Fibroblast of villous mesenchyme (primary cell): ENCODE results near the gene BTBD9. TPM values are rescaled to one million over a fixed set of nuclear protein-coding genes. Genes with fewer than 3 reads are reported as not detected.

Experiments
- DNase-seq: peaks from one replicate; pipeline ENCODE4 v3.0.0-alpha.2; 2010; ENCODE audit warnings: low read depth
- H3K4me3 ChIP-seq: 2 replicates; pipeline ENCODE4 v1.5.1; 2011; ENCODE audit warnings: low read depth, mild to moderate bottlenecking, low read length
- CTCF ChIP-seq: IDR thresholded peaks from 2 replicates; pipeline ENCODE4 v1.5.1; 2012; ENCODE audit warnings: low read depth, mild to moderate bottlenecking, low read length; ENCODE audit not compliant: insufficient read depth
- total RNA-seq: library from RNA; depleted of rRNA; stranded (reverse); fragments of >200 nt; gene quantifications from 2 replicates; pipeline ENCODE4 v1.2.3, GENCODE V29; 2012

Gene BTBD9
- total RNA-seq, 1 donor, result 12.1 TPM

- DNase-seq, result no peak
- no peak for TF ChIP-seq CTCF
Measured at GRCh38 chr6:38174806-38175495, 464.8 kb downstream of the BTBD9 start.

GRCh38 chr6:38174315-38174714 lies 465.4 kb downstream of the BTBD9 start:
- no peak for TF ChIP-seq CTCF
- DNase-seq, result no peak
- H3K4me3 ChIP-seq, result no peak overlapping the region

More at GRCh38 chr6:38174806-38175495, 464.8 kb downstream of the BTBD9 start:
- no peak overlapping the region for H3K4me3 ChIP-seq

GRCh38 chr6:38173909-38174308 lies 465.8 kb downstream of the BTBD9 start:
- H3K4me3 ChIP-seq, result no peak overlapping the region
- DNase-seq, result no peak
- no peak for TF ChIP-seq CTCF

GRCh38 chr6:38172739-38173410 lies 466.9 kb downstream of the BTBD9 start:
- H3K4me3 ChIP-seq, result no peak overlapping the region
- DNase-seq, result no peak
- no peak for TF ChIP-seq CTCF

- H3K4me3 ChIP-seq, result no peak overlapping the region
- DNase-seq, result no peak
- no peak for TF ChIP-seq CTCF
Measured at GRCh38 chr6:38171997-38172738, 467.6 kb downstream of the BTBD9 start.

- no peak for DNase-seq
- no peak for TF ChIP-seq CTCF
- H3K4me3 ChIP-seq, result no peak overlapping the region
Measured at GRCh38 chr6:38170666-38171355, 468.9 kb downstream of the BTBD9 start.
